H1 (cell line): ENCODE measurements around the gene SLC25A36. TPM values are rescaled to one million over a fixed set of nuclear protein-coding genes. Genes with fewer than 3 reads are reported as not detected.

Source experiments
- CTCF ChIP-seq, 3 experiments: IDR thresholded peaks; 1 replicate in 2 of 3; 2 replicates in 1 of 3; pipeline versions ENCODE4 v1.5.1 to v1.6.1; 2011; ENCODE audit warnings: low read length in 3 of 3, mild to moderate bottlenecking in 3 of 3, inconsistent platforms in 2 of 3, low read depth in 1 of 3, moderate library complexity in 1 of 3; ENCODE audit not compliant: insufficient read depth in 1 of 3; ENCODE audit errors: control extremely low read depth in 1 of 3
- polyA plus RNA-seq, 7 experiments: library from polyadenylated mRNA; depleted of rRNA in 3 of 7; stranded (reverse) in 5 of 7; unstranded in 2 of 7; fragments of >200 nt in 5 of 7; fragments of 200-250 nt in 2 of 7; gene quantifications; 1 replicate in 5 of 7; 2 replicates in 1 of 7; 4 replicates in 1 of 7; pipeline versions ENCODE4 v1.2.1 to v1.2.3, GENCODE V29; 2011 to 2013; ENCODE audit warnings: missing spikeins in 2 of 7, mixed read lengths in 2 of 7
- total RNA-seq: library from RNA; stranded (reverse); fragmentation: NEBNext Ultra II Directional; extraction: Animal tissue kit (Norgen Biotek cat#: 25700); gene quantifications from 2 replicates; pipeline ENCODE4 v1.2.1, GENCODE V29; 2021

Gene SLC25A36
- total and polyA plus RNA-seq, 2 of the 8 experiments (the other 6 are each of a cell fraction or from before 2014, with no cell fraction given): 42.9 to 71.8 TPM

GRCh38 chr3:140922634-140923033 is 19.0 kb upstream of the SLC25A36 start (continued):
- TF ChIP-seq CTCF (IDR thresholded peaks at IDR 0.05; ENCODE audit: control extremely low read depth in 1 of 3, insufficient read depth in 1 of 3, low read depth in 1 of 3, low read length in 3 of 3): peak in 1 of 3 experiments; percentile 44; a peak in 2 of 4 replicates
